Stimulated activated CD4-positive, alpha-beta T cell treated with anti-CD3 and anti-CD28 coated beads, Interleukin-2, amount 100 ng/mL, for 48 hours (primary cell): ENCODE results near the gene SLC16A3.
A peak's percentile ranks its signal among the peaks of the same experiment; 100 is the strongest.

ENCODE experiments used
- DNase-seq, 2 donors: peaks; one replicate each; pipeline ENCODE4 v3.0.0-alpha.2; 2020

Gene SLC16A3

DNA sequence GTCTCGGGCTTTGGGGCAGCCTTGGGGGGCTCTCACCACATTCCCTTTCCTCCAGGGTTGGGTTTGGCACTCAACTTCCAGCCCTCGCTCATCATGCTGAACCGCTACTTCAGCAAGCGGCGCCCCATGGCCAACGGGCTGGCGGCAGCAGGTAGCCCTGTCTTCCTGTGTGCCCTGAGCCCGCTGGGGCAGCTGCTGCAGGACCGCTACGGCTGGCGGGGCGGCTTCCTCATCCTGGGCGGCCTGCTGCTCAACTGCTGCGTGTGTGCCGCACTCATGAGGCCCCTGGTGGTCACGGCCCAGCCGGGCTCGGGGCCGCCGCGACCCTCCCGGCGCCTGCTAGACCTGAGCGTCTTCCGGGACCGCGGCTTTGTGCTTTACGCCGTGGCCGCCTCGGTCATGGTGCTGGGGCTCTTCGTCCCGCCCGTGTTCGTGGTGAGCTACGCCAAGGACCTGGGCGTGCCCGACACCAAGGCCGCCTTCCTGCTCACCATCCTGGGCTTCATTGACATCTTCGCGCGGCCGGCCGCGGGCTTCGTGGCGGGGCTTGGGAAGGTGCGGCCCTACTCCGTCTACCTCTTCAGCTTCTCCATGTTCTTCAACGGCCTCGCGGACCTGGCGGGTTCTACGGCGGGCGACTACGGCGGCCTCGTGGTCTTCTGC lies 8.4 kb downstream of the SLC16A3 start:
- DNase-seq: no peak

DNA sequence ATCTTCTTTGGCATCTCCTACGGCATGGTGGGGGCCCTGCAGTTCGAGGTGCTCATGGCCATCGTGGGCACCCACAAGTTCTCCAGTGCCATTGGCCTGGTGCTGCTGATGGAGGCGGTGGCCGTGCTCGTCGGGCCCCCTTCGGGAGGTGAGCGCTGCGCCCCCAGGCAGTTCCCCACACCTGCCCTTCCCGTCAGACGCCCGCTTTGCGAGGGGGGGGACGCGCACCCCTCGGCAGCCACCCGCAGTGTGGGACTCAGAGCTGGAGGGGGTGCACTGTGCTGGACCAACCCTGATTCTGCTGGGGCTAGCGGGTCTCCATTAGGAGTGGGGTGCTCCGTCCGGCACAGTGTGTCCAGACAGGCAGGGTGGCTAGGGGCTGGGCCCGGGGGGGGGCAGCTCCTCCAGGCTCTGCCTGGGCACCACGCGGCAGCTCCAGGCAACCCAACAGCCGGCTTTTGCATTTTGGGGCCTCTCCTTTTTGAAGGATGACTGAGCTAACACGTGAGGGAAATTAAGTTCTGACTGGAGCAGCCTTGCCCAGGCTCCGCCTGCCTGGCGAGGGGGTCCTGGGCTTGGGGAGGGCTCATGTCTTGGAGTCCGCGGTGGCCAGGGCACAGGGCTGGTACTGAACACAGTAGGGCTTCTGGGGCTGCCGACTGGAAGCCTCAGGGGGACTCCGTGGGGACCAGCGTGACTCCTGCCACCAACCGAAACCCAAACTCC lies 9.1 kb downstream of the SLC16A3 start:
- no peak for DNase-seq

DNA sequence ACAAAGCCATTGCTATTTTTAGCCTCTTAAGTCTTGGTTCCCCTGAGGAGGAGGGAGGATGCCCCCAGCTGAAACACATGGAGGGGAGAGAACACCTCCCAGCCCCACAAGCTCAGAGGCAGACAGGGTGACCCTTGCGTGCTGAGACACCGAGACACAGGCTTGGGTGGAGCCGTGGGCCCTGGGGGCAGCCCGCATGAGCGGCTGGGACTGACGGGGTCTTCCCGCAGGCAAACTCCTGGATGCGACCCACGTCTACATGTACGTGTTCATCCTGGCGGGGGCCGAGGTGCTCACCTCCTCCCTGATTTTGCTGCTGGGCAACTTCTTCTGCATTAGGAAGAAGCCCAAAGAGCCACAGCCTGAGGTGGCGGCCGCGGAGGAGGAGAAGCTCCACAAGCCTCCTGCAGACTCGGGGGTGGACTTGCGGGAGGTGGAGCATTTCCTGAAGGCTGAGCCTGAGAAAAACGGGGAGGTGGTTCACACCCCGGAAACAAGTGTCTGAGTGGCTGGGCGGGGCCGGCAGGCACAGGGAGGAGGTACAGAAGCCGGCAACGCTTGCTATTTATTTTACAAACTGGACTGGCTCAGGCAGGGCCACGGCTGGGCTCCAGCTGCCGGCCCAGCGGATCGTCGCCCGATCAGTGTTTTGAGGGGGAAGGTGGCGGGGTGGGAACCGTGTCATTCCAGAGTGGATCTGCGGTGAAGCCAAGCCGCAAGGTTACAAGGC lies 9.8 kb downstream of the SLC16A3 start:
- DNase-seq: peak; percentile 57 to 62

DNA sequence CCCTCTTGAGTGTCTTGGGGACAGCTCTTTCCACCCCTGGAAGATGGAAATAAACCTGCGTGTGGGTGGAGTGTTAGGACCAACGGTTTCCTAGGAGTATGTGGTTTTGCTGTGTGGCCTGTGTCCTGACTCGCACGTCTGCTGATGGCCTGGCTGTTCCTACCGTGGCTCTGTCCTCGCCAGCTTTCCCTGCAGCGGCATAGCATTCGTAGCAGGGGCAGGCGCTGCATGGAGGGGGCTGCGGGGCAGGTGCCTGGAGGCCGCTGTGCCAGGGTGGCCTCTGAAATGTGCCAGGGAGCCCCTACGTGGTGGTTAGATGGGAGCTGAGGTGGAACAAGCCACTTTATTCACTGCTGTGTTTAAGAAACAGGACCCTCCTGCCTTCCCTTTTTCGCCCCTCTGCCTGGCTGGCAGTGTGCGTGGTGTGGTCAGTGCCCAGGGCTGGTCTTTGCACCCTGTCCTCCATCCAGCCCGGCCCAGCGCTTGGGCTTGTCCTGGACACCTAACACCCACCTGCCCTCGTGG lies 10.6 kb downstream of the SLC16A3 start:
- no peak for DNase-seq

DNA sequence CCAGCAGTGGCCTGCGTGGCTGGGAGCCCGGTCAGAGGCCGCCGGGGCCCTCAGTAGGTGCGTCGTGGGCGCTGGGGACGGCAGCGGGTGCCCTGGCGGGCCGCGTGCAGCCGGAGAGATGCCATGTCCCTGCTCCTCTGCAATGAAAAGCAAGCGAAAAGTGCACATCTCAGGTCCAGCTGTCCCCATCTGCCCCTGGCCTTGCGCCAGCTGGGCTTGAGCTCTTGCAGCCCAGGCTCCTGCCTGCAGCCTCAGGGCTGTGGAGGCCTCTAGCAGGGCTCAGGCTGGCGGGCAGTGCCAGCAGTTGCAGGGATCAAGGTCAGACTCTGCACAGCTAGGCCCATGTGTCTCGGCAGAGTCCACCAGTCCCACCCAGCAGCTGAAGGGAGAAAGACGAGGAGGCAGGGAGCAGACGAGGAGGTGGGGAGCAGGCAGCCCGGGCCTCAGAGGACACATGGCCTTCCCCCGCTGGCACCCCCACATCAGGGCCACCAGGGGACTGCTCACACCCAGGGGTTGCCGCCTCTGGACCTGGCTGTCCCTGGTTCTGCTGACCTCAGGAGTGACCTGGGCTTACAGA lies 11.2 kb downstream of the SLC16A3 start:
- DNase-seq: no peak

DNA sequence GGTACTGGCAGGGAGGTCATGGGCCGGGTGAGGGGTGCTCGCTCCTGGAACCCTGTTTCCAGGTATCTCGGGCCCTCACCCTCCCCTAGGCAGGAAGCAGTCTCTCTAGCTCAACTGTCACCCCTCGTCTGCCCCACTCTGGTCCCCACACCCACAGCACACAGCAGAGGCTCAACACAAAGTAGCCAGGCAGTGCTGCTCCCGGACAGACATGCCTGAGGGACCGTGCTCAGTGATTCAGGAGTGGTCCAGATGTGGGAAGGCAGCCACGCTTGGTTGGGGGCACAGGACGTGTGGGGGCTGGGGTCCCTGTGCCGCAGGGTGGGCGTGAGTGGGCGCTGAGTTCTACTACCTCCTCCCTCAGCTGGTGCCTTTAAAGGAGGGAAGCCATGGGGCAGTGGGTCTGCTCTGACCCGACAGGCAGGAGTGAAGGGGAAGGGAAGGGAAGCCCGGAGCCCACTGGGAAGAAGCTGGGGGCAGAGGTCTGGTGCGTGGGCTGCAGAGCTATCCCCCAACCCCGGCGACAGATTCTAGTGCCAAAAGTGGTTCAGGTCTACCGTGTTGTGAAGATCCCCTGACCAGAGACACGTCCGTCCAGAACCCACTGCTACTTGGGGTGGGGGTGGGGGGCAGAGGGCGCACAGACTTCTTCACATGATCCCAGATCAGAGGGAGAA lies 11.8 kb downstream of the SLC16A3 start:
- DNase-seq: no peak

DNA sequence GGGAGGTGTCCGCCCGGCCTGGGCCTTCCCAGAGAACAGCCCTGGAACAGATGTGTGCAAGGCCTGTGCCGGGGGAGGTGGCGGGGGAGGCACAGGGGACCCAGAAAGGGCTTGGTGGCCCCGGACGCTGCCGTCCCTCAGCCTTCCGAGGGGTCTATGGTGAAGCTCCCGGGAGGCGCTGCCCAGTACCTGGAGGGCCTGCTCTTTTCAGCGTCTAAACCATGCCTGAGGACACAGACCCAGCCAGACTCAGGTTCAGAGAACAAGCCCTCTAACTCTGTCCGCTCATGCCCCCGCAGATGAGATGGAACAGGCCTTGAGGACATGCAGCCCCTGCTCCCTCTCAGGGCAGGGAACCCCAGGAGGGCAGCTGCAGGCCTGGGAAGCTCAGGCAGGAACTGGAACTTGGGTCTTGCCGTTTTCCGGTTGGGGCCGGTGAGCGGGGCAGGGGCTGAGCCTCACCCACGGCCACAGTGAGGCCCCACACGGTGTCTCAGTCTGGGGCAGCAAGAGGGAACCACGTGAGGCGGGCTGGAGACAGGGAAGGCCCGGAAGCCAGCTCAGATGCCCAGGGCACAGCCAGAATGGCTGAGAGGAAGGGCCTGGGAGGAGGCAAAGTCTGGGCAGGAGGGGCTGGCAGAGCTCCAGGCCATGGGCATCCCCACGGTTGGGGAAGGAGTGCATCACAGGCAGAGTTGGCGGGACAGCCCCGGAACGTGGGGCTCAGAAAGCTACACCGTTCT lies 12.5 kb downstream of the SLC16A3 start:
- peak in 1 of 2 donors; percentile 44 for DNase-seq

DNA sequence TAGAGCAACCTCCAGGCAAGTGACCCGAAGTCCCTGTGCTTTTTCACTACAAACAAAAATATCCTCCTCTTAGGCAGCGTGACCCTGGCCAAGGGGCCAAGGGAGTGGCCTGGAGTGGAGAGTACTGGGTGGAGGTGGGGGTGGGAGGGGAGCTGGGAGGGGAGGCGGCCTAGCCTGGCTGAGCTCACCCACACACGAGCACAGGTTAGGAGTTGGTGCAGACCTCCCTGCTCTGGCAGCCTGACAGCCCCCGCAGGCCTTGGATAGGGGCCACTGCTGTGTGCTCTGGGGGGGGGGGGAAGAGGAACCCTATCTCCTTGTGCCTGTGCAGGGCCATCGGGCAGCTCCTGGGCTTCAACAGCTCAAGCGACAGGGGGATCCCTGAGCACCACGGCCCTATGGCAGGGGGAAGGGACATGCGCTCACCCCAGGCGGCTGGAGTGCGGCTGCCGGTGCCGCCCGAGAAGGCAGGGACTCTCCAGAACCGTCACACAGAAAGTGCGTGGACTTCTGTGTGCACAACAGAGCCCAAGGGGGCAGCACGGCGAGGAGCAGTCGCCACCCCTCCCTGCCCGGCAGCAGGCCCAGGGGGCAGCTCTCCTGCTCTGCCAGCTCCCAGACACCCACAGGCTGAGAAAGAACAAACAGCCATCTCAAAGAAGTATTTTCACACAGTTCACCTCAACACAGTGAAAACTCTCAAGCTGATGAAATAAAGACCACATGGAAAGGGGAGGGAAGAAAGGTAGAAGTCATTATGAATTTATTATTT lies 13.3 kb downstream of the SLC16A3 start:
- DNase-seq: no peak

DNA sequence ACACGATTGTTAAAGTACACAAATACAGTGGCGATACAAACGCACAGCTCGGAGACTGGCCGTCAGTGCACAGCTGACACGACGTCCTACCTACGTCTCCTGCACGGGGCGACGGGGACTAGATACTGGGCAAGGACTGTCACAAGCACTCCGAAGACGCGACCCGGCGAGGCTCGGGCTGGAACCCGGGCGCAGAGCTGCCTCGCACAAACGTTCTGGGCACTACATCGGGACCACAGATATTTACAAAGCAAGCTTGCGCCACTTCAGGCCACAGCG lies 13.8 kb downstream of the SLC16A3 start:
- no peak for DNase-seq

DNA sequence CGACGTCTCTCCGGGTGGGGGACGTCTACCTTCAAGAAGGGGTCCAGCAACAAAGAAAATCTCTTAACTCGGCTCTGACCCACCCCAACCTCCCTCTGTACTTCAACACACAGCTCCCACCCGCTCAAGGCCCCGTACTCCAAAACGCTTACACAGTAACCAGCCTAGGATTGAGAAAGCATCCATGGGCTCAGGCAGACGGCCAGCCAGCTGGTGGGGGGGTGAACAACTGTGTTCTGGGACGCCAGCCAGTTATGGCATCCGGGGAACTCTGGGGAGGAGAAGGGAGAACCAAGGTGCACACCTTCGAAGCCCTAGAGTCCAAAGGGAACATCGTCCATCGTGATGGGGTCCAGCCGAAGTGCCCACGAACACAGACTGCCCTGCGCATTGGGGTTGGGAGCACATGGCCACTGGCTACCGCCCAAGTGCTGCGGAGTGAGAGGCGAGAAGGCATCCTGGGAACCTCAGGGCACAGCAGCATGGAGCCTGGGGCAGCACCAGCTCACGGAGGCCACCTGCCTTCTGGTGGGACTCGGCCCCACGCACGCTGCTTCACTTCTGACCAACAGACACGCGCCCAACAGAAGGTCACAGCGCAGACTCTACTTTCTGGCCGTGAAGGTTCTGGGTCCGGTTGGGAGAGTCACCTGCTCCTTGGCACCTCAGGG lies 14.3 kb downstream of the SLC16A3 start:
- no peak for DNase-seq

DNA sequence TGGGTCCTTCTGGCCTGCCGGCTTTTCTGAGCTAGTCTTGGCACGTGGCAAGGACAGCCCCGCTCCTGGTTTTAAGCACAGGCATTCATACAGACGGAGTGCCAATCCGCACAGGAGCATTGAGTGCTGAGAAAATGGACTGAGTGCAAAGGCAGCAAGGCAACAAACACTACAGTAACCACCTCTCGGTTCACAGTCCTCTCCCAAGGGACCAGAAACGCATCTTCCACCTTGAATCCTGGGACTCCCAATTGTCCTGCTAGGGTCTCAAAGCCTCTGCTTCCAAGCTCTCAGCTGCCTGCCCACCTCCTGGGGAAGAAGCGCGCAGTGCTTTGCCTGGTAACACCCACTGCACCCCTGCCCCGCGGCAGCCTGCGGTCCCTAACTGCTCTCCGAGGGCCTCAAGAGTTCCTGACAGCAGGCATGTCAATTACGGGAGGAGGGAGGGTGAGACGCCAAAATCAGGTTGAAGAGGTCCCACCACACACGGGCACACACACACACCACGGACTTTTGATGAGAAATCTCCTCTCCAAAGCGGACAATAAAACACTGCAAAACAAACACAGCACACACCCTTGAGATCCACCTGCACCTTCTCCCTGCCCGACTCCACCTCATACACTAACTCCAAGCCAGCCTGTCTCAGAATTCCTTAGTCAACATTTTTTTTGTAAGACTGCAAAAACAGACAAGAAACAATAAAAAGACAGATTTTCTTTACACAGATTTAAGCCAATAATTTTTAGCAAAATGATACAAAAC lies 15.0 kb downstream of the SLC16A3 start:
- no peak for DNase-seq

DNA sequence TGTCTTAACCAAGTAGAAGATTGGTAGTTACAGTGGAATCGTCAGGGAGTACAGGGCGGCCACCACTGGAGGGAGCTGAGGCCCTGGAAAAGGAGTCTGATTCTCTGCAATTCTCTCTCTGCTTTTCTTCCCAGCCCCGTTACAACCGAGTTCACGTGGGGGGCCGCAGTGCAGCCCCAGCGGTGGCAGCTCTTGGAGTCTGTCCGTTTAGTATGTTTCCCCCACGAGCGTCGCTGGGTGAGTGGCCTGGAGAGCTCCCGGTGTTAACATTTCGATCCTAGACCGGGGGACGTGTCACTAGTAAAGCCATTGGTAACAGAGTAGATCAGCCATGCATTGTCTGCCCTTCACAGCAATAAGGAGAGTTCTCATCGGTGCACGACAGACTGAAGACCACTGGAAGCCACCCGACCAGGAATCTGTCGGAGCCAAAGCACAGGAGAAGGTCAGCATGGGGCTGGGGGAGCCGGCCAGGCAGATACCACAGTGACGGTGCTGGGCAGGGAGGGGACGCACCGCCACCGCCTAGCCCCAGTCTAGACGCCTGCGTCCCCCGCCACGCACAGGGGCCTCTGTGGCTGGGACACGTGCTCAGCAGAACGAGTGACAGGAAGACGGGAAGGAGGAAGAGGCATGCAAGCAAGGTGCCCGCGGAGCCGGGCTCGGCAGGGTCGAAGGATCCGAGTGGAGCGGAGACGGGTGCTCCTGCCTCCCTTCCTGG lies 15.7 kb downstream of the SLC16A3 start:
- DNase-seq: no peak

DNA sequence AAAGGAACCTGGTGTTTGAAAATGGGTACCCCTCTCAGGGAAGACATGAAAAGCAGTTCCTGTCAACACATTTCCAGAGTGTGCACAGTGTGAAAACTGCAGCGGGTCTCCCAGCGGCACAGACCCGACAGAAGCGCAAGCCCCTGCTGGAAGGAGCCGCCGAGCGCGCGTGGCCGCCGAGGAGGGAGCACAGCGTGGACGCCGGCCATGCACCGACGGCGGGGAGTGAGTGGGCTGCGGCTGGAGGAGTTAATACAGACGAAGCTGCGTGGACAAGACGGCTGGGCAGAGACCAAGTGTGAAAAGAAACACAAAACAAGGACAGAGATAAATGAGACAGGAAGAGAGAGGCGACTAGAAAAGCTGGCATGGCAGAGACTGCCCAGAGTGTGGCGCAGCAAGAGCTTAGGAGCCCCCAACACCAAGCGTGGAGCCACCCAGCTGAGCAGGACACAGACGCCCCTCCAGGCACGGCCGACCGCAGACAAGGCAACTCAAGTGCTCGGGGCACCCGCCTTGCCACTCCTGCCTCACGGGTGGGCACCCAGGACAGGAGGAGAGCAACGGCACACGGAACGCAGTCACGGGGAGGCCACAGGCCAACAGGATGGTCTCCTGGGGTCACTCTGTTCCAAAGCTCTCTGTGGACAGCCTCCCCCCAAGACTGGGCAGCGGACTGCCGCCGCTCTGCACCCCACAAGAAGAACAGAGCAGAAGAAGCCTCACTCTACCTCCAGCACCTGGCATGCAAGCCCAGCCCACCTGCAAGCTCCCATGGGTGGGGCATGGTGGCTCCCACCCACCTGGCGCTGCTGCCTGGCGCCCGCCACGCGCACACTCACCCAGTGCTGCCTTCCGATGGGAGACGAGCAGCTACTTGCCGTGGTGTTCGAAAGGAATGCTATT lies 16.5 kb downstream of the SLC16A3 start:
- DNase-seq: no peak

DNA sequence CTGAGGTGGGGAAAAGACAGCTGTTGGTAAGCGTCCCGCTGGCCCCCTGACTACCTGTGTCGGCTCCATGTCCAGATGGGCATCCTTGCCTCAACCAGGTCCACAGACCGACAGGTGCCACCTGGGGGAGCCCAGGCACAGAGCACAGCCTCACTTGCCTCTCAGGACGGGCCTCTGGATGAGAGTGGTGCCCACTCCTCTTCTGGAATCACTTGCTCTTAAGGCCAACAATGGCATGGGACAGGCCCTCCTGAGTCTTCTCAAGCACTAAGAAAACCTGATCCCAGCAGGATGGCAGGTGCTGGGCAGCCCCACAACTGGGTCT lies 17.2 kb downstream of the SLC16A3 start:
- DNase-seq: no peak

DNA sequence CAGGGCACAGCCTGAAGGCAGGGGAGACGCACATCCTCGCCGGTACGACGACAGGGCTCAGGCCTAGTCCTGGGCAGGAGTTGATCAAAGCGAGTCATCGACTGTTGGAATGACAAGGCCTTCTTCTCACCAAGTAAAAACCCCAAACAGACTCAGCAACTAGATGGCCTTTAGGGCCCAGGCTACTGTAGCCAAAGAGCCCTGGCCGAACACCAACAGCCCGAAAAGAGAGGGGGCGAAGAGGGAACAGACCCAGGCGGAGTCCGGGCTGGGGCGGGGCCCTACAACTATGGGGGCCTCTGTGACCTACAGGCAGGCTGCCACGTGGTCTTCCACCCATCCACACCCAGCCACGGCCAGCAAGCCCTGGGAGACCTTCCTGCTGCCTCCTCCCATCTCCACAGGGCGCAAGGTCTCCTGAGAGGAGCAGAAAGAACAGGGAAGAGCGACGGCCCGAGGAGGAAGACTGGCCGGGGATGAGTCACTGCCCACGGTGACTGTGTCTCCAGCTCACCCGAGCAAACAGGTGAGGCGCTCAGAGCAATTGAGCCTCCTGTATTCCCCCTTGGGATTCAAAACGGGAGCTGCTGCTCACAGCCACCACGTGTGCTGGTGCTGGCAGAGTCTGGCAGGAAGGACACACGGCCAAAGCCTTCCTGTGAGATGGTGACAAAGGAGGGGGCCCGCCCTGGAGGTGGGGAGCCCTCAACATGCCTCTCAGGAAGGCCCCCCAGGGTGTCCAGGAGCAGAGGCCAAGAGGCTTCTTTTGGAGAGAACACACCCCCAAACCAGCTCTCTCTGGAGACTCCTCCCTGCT lies 17.7 kb downstream of the SLC16A3 start:
- no peak for DNase-seq

DNA sequence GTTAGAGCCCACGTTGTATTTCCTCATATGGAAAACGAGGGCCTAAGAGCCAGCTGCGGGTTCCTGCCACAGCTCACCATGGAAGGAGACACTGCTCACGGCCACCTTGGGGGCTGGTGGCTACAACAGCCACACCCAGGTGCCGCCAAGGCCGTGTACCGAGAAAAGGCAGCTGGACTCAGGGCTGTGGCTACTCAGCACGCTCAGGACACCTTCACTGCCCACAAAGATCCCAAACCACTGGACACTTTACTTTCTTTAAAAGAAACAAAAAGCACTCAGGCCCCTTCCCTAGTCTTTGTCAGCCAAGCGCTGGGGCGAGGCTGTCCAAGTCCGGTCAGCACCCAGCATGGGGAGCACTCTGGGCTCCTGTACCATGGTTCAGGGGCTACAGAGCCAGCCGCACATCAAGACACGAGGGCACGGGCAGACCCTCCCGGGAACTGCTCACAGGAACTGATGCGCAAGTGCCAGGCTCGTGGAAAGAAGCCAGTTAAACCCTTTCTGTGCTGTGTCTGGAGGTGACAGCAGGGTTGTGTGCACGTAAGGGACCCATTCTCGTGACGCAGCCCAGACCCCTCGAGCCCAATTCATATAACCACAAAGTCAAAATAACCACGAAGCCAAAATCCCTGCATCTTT lies 18.5 kb downstream of the SLC16A3 start:
- DNase-seq: no peak
